Caco-2 (cell line): ENCODE data around the gene SPATA7. TPM values are rescaled to one million over a fixed set of nuclear protein-coding genes. Genes with fewer than 3 reads are reported as not detected.

ENCODE experiments used
- BruUV-seq: library from RNA; stranded (reverse); fragments of 400-500 nt; replicated peaks from 2 replicates; lab custom pipeline; 2021; lab: Mats Ljungman, UMichigan
- CTCF ChIA-PET: fragments of 300-600 bp; sonication (Branson Sonifier 250); formaldehyde crosslinking; loops from one replicate; lab custom pipeline; 2022; ENCODE audit warnings: antibody characterized with exemption; lab: Charles Lee
- POLR2A ChIA-PET: fragments of 300-600 bp; sonication (Branson Sonifier 250); formaldehyde crosslinking; loops from one replicate; lab custom pipeline; 2022; ENCODE audit warnings: antibody characterized with exemption; lab: Charles Lee
- DNase-seq, 2 experiments: peaks; one replicate each; pipeline versions ENCODE4 v3.0.0 to v3.0.0-alpha.2; 2020 to 2022
- H3K27me3 ChIP-seq: replicated peaks from 2 replicates; pipeline ENCODE4 v1.6.0; 2011; ENCODE audit warnings: low read length; ENCODE audit not compliant: control insufficient read depth, insufficient read depth
- H3K36me3 ChIP-seq: 2 replicates; pipeline ENCODE4 v1.5.1; 2011; ENCODE audit warnings: low read length; ENCODE audit not compliant: control insufficient read depth, insufficient read depth
- H3K4me1 ChIP-seq: fragments of 250-450 bp; sonication (Bioruptor Pico); 2 replicates; pipeline ENCODE4 v1.5.1; 2020; ENCODE audit warnings: mild to moderate bottlenecking
- H3K4me3 ChIP-seq: 2 replicates; pipeline ENCODE4 v1.5.1; 2011; ENCODE audit warnings: low read depth, mild to moderate bottlenecking, control low read depth, low read length
- H3K9me3 ChIP-seq: fragments of 250-450 bp; sonication (Bioruptor Pico); 2 replicates; pipeline ENCODE4 v1.5.1; 2020; ENCODE audit warnings: mild to moderate bottlenecking, moderate library complexity
- H3K27ac Mint-ChIP-seq: one replicate; pipeline ENCODE4 v1.8.0; 2022; ENCODE audit warnings: mixed read lengths; ENCODE audit not compliant: unreplicated experiment
- H3K27me3 Mint-ChIP-seq: one replicate; pipeline ENCODE4 v1.8.0; 2022; ENCODE audit warnings: mixed read lengths; ENCODE audit not compliant: insufficient read depth, unreplicated experiment
- H3K36me3 Mint-ChIP-seq: one replicate; pipeline ENCODE4 v1.8.0; 2022; ENCODE audit warnings: mild to moderate bottlenecking, mixed read lengths; ENCODE audit not compliant: insufficient read depth, unreplicated experiment
- H3K4me1 Mint-ChIP-seq: one replicate; pipeline ENCODE4 v1.8.0; 2022; ENCODE audit warnings: low read depth, mixed read lengths; ENCODE audit not compliant: unreplicated experiment
- H3K4me3 Mint-ChIP-seq: one replicate; pipeline ENCODE4 v1.8.0; 2022; ENCODE audit warnings: mild to moderate bottlenecking, moderate library complexity, mixed read lengths; ENCODE audit not compliant: unreplicated experiment
- H3K9me3 Mint-ChIP-seq: one replicate; pipeline ENCODE4 v1.8.0; 2022; ENCODE audit warnings: mixed read lengths; ENCODE audit not compliant: unreplicated experiment
- intact Hi-C: fragments of 100-400 bp; cut with micrococcal nuclease; formaldehyde crosslinking; loops from one replicate; pipeline ENCODE4 v1.10.0; 2022; ENCODE audit not compliant: unreplicated experiment
- total RNA-seq: library from RNA; stranded (reverse); gene quantifications from 2 replicates; pipeline ENCODE4 v1.2.3, GENCODE V29; 2022
- TF ChIP-seq, protein P1 (sequence below), 2 experiments: fragments of 200-600 bp in 1 of 2; IDR thresholded peaks; 1 replicate in 1 of 2; 2 replicates in 1 of 2; pipeline versions ENCODE4 v1.5.1 to v1.8.0; 2011 to 2022; ENCODE audit warnings: antibody characterized with exemption in 1 of 2, control low read depth in 1 of 2, inconsistent platforms in 1 of 2, low read depth in 1 of 2, low read length in 1 of 2, mild to moderate bottlenecking in 1 of 2, moderate library complexity in 1 of 2; ENCODE audit not compliant: insufficient read depth in 1 of 2, severe bottlenecking in 1 of 2, unreplicated experiment in 1 of 2

SPATA7 gene
- total RNA-seq, 1 experiment from 2014 or later: 8.7 TPM

DNA sequence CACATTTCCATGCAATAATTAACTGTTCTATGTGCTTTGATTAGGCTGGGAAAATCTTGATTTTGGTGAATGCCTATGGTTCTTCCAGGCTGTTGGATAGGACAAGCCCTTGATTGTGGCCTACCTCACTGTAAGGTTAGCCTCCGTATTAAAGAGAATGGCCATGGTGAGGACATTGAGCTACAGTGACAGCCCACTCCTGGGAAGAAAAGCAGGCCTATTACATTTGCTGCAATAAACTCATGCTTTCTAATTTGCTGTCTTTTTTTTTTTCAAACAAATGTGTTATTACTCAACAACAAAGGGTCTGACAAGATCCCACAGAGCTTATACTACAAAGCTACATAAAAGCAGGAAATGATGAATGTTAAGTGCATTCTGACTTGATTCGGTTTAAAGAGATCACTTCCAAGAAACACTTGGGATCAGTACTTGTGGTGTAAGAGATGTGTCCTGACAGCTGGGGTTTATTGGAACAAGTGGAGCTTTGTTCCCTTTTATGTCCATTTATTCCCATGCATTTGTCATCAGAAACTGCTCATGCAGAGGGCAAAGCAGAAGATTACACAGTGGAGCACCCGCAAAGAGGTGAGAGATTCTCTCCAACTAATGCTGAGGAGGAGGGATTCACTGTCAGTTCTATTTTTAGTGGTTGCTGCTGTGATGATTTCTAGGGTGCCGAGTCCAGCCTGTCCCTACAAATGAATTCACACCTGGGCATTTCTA is 33.3 kb upstream of the SPATA7 start:
- intact Hi-C loops: no loop called here
- Mint-ChIP-seq H3K9me3 (no peaks in the 10 kb centered on the region), H3K4me3 (no peak overlapping the region), H3K27me3 (no peaks in the 10 kb centered on the region), H3K27ac (no peak overlapping the region), H3K4me1 (peaks cover 8% of the 10 kb centered on the region), H3K36me3 (no peaks in the 10 kb centered on the region)
- CTCF ChIA-PET: interaction anchor here (0.7 kb wide), 1 partner anchor 14 kb away, joined by 3 read pairs; no protein-coding TSS in a partner anchor
- TF ChIP-seq, protein P1, sequence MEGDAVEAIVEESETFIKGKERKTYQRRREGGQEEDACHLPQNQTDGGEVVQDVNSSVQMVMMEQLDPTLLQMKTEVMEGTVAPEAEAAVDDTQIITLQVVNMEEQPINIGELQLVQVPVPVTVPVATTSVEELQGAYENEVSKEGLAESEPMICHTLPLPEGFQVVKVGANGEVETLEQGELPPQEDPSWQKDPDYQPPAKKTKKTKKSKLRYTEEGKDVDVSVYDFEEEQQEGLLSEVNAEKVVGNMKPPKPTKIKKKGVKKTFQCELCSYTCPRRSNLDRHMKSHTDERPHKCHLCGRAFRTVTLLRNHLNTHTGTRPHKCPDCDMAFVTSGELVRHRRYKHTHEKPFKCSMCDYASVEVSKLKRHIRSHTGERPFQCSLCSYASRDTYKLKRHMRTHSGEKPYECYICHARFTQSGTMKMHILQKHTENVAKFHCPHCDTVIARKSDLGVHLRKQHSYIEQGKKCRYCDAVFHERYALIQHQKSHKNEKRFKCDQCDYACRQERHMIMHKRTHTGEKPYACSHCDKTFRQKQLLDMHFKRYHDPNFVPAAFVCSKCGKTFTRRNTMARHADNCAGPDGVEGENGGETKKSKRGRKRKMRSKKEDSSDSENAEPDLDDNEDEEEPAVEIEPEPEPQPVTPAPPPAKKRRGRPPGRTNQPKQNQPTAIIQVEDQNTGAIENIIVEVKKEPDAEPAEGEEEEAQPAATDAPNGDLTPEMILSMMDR (IDR thresholded peaks at IDR 0.05; ENCODE audit: insufficient read depth in 1 of 2, low read depth in 1 of 2, low read length in 1 of 2, severe bottlenecking in 1 of 2, unreplicated experiment in 1 of 2): no peak
- H3K4me3 ChIP-seq: no peak overlapping the region
- no peaks in the 10 kb centered on the region for H3K27me3 ChIP-seq
- DNase-seq: no peak
- H3K9me3 ChIP-seq: no peaks in the 10 kb centered on the region
- H3K36me3 ChIP-seq: no peaks in the 10 kb centered on the region
- no TSS peak for BruUV-seq
- POLR2A ChIA-PET: no interaction called here
- peaks cover 7% of the 10 kb centered on the region; the same call in 1 of the 2 replicates for H3K4me1 ChIP-seq

DNA sequence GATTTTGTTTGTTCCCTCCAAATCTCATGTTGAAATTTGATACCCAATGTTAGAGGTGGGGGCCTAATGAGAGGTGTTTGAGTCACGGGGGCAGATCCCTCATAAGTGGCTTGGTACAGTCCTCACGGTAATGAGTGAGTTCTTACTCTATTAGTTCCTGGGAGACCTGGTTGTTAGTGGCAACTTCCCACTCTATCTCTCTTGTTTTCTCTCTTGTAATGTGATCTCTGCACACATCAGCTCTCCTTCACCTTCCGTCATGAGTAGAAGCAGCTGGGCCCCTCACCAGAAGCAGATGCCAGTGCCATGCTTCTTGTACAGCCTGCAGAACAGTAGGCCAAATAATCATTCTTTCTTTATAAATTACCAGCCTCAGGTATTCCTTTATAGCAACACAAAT is 32.8 kb upstream of the SPATA7 start:
- Mint-ChIP-seq H3K4me3 (no peak overlapping the region), H3K9me3 (no peaks in the 10 kb centered on the region), H3K27ac (no peak overlapping the region), H3K27me3 (no peaks in the 10 kb centered on the region), H3K36me3 (no peaks in the 10 kb centered on the region), H3K4me1 (peaks cover 8% of the 10 kb centered on the region)
- TF ChIP-seq, protein P1 (IDR thresholded peaks at IDR 0.05; ENCODE audit: insufficient read depth in 1 of 2, low read depth in 1 of 2, low read length in 1 of 2, severe bottlenecking in 1 of 2, unreplicated experiment in 1 of 2): no peak
- intact Hi-C loops: no loop called here
- POLR2A ChIA-PET: no interaction called here
- Histone ChIP-seq H3K36me3 (no peaks in the 10 kb centered on the region), H3K4me3 (no peak overlapping the region), H3K9me3 (no peaks in the 10 kb centered on the region), H3K4me1 (peaks cover 7% of the 10 kb centered on the region; the same call in 1 of the 2 replicates), H3K27me3 (no peaks in the 10 kb centered on the region)
- no TSS peak for BruUV-seq
- CTCF ChIA-PET: no interaction called here
- no peak for DNase-seq

DNA sequence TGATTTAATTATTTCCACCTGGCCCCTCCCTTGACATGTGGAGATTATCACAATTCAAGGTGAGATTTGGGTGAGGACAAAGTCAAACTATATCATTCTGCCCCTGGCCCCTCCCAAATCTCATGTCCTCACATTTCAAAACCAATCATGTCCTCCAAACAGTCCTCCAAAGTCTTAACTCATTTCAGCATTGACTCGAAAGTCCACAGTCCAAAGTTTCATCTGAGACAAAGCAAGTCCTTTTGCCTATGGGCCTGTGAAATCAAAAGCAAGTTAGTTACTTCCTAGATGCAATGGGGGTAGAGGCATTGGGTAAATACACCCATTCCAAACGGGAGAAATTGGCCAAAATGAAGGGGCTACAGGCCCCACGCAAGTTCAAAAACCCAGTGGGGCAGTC is 31.1 kb upstream of the SPATA7 start:
- Mint-ChIP-seq H3K27ac (no peak overlapping the region), H3K9me3 (no peaks in the 10 kb centered on the region), H3K4me1 (peaks cover 8% of the 10 kb centered on the region), H3K4me3 (no peak overlapping the region), H3K27me3 (no peaks in the 10 kb centered on the region), H3K36me3 (no peaks in the 10 kb centered on the region)
- Histone ChIP-seq H3K4me3 (no peak overlapping the region), H3K4me1 (peaks cover 7% of the 10 kb centered on the region; the same call in 1 of the 2 replicates), H3K27me3 (no peaks in the 10 kb centered on the region), H3K9me3 (no peaks in the 10 kb centered on the region), H3K36me3 (no peaks in the 10 kb centered on the region)
- intact Hi-C loops: no loop called here
- CTCF ChIA-PET: no interaction called here
- POLR2A ChIA-PET: no interaction called here
- DNase-seq: no peak
- TF ChIP-seq, protein P1 (IDR thresholded peaks at IDR 0.05; ENCODE audit: insufficient read depth in 1 of 2, low read depth in 1 of 2, low read length in 1 of 2, severe bottlenecking in 1 of 2, unreplicated experiment in 1 of 2): no peak
- BruUV-seq: no TSS peak
